Lower leg skin (tissue), 3 donors: ENCODE measurements around the gene SMG6.

Experiments used
- CTCF ChIP-seq, 3 donors: fragments of 450-650 bp; IDR thresholded peaks; one replicate each; pipeline ENCODE4 v1.5.1; 2016; ENCODE audit warnings: antibody characterized with exemption in 3 of 3, mild to moderate bottlenecking in 3 of 3, moderate library complexity in 2 of 3
- POLR2A ChIP-seq, 2 donors: fragments of 450-650 bp; IDR thresholded peaks; one replicate each; pipeline ENCODE4 v1.6.1; 2016 to 2017; ENCODE audit warnings: antibody characterized with exemption in 2 of 2, mild to moderate bottlenecking in 1 of 2, moderate library complexity in 1 of 2

- TF ChIP-seq CTCF (IDR thresholded peaks at IDR 0.05), result no peak
- TF ChIP-seq POLR2A (IDR thresholded peaks at IDR 0.05), result no peak
Measured at GRCh38 chr17:2347805-2348685, 44.5 kb upstream of the SMG6 start.
